DND-41 (cell line): ENCODE data around the gene SSR4.

Experiments
- CTCF ChIP-seq: IDR thresholded peaks from 2 replicates; pipeline ENCODE4 v1.5.1; 2012; ENCODE audit warnings: borderline replicate concordance, low read length, moderate library complexity, mild to moderate bottlenecking; ENCODE audit not compliant: poor library complexity, severe bottlenecking; ENCODE audit errors: extremely low read depth
- EZH2 ChIP-seq: IDR thresholded peaks from 3 replicates; pipeline ENCODE4 v1.6.1; 2012; ENCODE audit warnings: borderline replicate concordance, low read depth, mild to moderate bottlenecking, moderate library complexity, low read length, inconsistent platforms; ENCODE audit not compliant: severe bottlenecking

DNA sequence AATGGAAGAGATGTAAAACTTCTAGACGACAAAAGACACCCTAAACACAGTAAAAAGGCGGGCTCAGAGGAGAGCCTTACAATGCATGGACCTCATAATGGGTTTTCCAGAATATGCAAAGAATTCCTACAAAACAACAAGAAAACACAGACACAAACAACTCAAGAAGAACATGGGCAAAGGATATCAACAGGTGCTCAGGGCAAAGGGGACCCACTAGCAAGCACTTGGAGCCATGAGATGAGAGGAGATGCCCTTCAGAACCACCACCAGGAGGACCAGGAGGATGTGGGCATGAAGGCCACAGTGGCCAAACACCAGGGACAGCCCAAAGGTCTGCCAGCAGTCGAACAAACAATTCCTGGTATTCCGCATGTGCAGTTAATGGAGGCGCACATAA is 18.7 kb downstream of the SSR4 start:
- TF ChIP-seq EZH2 (no peak), CTCF (no peak)
